CD14-positive monocyte (primary cell): Measurements from ENCODE around the gene STX18. TPM values are rescaled to one million over a fixed set of nuclear protein-coding genes. Genes with fewer than 3 reads are reported as not detected.
A peak's percentile ranks its signal among the peaks of the same experiment; 100 is the strongest.

Experiments
- DNase-seq, 3 donors: peaks; one replicate each; pipeline ENCODE4 v3.0.0-alpha.2; 2011 to 2022
- H2AFZ ChIP-seq: 2 replicates; pipeline ENCODE4 v1.6.0; 2012; ENCODE audit warnings: mild to moderate bottlenecking, low read depth, low read length, inconsistent platforms; ENCODE audit not compliant: insufficient read depth, poor library complexity, severe bottlenecking
- H3K27ac ChIP-seq, 2 donors: 1 replicate in 1 of 2; 2 replicates in 1 of 2; pipeline ENCODE4 v1.5.1; 2012 to 2013; ENCODE audit warnings: low read length in 2 of 2, control low read depth in 1 of 2, inconsistent platforms in 1 of 2, low read depth in 1 of 2, mild to moderate bottlenecking in 1 of 2
- H3K27me3 ChIP-seq, 2 donors: one replicate each; pipeline versions ENCODE4 v1.6.0 to v1.6.1; 2011 to 2013; ENCODE audit warnings: low read length in 2 of 2; ENCODE audit not compliant: control insufficient read depth in 2 of 2, insufficient read depth in 2 of 2
- H3K36me3 ChIP-seq, 2 donors: replicated peaks in 1 of 2; 1 replicate in 1 of 2; 2 replicates in 1 of 2; pipeline versions ENCODE4 v1.5.1 to v1.6.1; 2012 to 2013; ENCODE audit warnings: low read length in 2 of 2, control low read depth in 1 of 2, inconsistent platforms in 1 of 2, mild to moderate bottlenecking in 1 of 2; ENCODE audit not compliant: insufficient read depth in 2 of 2, control insufficient read depth in 1 of 2
- H3K4me1 ChIP-seq, 2 donors: 1 replicate in 1 of 2; 2 replicates in 1 of 2; pipeline versions ENCODE4 v1.5.1 to v1.6.1; 2012 to 2013; ENCODE audit warnings: low read length in 2 of 2, control low read depth in 1 of 2, inconsistent platforms in 1 of 2, mild to moderate bottlenecking in 1 of 2, moderate library complexity in 1 of 2; ENCODE audit not compliant: insufficient read depth in 2 of 2, control insufficient read depth in 1 of 2
- H3K4me2 ChIP-seq: replicated peaks from 2 replicates; pipeline ENCODE3; 2012; ENCODE audit warnings: low read length, moderate library complexity, mild to moderate bottlenecking; ENCODE audit not compliant: poor library complexity, severe bottlenecking; ENCODE audit errors: extremely low read depth
- H3K4me3 ChIP-seq, 3 experiments: fragments of 200-600 bp in 1 of 3; sonication (generic) in 1 of 3; replicated peaks in 1 of 3; 1 replicate in 2 of 3; 2 replicates in 1 of 3; pipeline ENCODE4 v1.5.1; 2011 to 2013; ENCODE audit warnings: low read length in 3 of 3, mild to moderate bottlenecking in 3 of 3, control low read depth in 2 of 3, low read depth in 2 of 3, inconsistent platforms in 1 of 3, moderate library complexity in 1 of 3
- H3K79me2 ChIP-seq: 2 replicates; pipeline ENCODE4 v1.6.0; 2012; ENCODE audit warnings: mild to moderate bottlenecking, control low read depth, inconsistent platforms, low read length, moderate library complexity; ENCODE audit not compliant: insufficient read depth
- H3K9ac ChIP-seq: 2 replicates; pipeline ENCODE4 v1.6.0; 2017; ENCODE audit warnings: low read length, mild to moderate bottlenecking; ENCODE audit not compliant: insufficient read depth, poor library complexity, severe bottlenecking
- H3K9me3 ChIP-seq, 2 donors: replicated peaks in 1 of 2; 1 replicate in 1 of 2; 2 replicates in 1 of 2; pipeline versions ENCODE4 v1.5.1 to v1.6.1; 2012 to 2013; ENCODE audit warnings: low read length in 2 of 2, control low read depth in 1 of 2; ENCODE audit not compliant: control insufficient read depth in 1 of 2, insufficient read depth in 1 of 2
- H4K20me1 ChIP-seq: 2 replicates; pipeline ENCODE4 v1.6.0; 2012; ENCODE audit warnings: mild to moderate bottlenecking, low read length, control low read depth, moderate library complexity; ENCODE audit not compliant: insufficient read depth
- H3K27ac Mint-ChIP-seq, 7 donors: one replicate each; pipeline ENCODE4 v1.8.0; 2020; ENCODE audit warnings: mild to moderate bottlenecking in 7 of 7, mixed read lengths in 7 of 7, moderate library complexity in 6 of 7, inconsistent platforms in 2 of 7
- H3K27me3 Mint-ChIP-seq, 3 donors: one replicate each; pipeline ENCODE4 v1.8.0; 2021 to 2022; ENCODE audit warnings: low read depth in 3 of 3, mild to moderate bottlenecking in 3 of 3, mixed read lengths in 3 of 3, moderate library complexity in 3 of 3, inconsistent platforms in 1 of 3
- H3K36me3 Mint-ChIP-seq, 2 donors: one replicate each; pipeline ENCODE4 v1.8.0; 2020; ENCODE audit warnings: mixed read lengths in 2 of 2, inconsistent platforms in 1 of 2, mild to moderate bottlenecking in 1 of 2
- H3K4me1 Mint-ChIP-seq: one replicate; pipeline ENCODE4 v1.8.0; 2020; ENCODE audit warnings: mild to moderate bottlenecking, mixed read lengths
- H3K4me3 Mint-ChIP-seq, 2 donors: one replicate each; pipeline ENCODE4 v1.8.0; 2020; ENCODE audit warnings: mild to moderate bottlenecking in 2 of 2, mixed read lengths in 2 of 2, moderate library complexity in 1 of 2
- H3K9me3 Mint-ChIP-seq, 7 donors: one replicate each; pipeline ENCODE4 v1.8.0; 2020 to 2022; ENCODE audit warnings: mixed read lengths in 7 of 7, mild to moderate bottlenecking in 6 of 7, moderate library complexity in 6 of 7, inconsistent platforms in 2 of 7
- WGBS: methylation state at CpG from one replicate; pipeline ENCODE4 v1.1.5; 2013; ENCODE audit warnings: missing lambda C conversion rate; ENCODE audit not compliant: insufficient coverage; 5-methylcytosine and 5-hydroxymethylcytosine counted together
- intact Hi-C, 2 donors: fragments of 100-400 bp; cut with micrococcal nuclease; formaldehyde crosslinking; loops; one replicate each; pipeline versions ENCODE4 v1.15.0 to v1.15.1; 2023
- polyA plus RNA-seq, 3 donors: library from polyadenylated mRNA; depleted of rRNA in 1 of 3; unstranded in 2 of 3; stranded (reverse) in 1 of 3; fragments of 300-500 nt in 2 of 3; fragments of >200 nt in 1 of 3; fragmentation: Illumina TruSeq in 2 of 3; gene quantifications; 1 replicate in 2 of 3; 2 replicates in 1 of 3; pipeline ENCODE4 v1.2.3, GENCODE V29; 2012 to 2021
- TF ChIP-seq, protein P1 (sequence below): fragments of 200-600 bp; IDR thresholded peaks from one replicate; pipeline ENCODE4 v1.8.0; 2022; ENCODE audit warnings: antibody characterized with exemption, mild to moderate bottlenecking

STX18 gene
- polyA plus RNA-seq, 3 donors, result 19.0 to 24.1 (median 19.6) TPM

DNA sequence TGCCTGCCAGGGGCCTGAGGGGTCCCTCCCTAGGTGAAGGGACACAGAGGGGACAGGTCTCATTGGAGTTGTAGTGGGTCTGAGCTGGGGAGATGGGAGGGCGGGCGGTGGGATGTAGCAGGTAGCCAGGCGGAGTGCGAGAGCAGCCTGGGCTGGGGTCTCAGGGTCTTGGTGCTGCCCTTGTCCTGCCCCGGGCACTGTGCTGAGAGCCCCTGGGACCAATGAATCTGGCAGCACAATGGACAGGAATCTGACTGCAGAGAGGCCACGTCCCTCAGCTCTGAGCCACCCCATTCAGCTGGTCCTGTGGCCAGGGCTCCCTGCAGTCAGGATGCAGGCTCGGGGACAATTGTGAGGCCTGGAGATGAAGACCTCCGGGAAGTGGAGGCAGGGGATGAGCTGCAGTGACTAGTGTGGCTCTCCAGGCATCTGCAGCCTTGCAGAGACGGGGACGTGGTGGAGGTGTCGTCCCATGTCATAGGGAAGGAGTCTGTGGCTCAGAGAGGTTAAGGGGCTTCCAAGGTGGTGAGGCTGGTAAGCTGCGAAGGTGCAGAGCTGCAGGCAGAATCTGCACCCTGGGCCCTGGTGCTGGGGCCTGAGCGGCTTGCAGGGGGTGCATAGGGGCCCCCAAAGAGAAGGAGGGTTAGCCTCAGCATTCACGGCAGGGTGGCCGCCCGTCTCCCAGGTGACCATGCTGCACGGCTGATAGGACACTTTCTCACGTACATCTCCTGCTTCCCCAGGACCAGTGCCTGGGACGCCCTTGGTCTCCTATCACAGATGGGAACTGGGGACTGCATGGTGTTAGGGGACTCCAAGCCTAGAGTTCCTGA is 134.3 kb downstream of the STX18 start:
- H3K9me3 ChIP-seq, result no peaks in the 10 kb centered on the region
- Mint-ChIP-seq H3K4me3 (no peak overlapping the region), H3K36me3 (no peaks in the 10 kb centered on the region), H3K27me3 (peaks cover 0 to 5% (median 3%) of the 10 kb centered on the region in 3 donors), H3K9me3 (no peaks in the 10 kb centered on the region), H3K27ac (no peak overlapping the region), H3K4me1 (no peaks in the 10 kb centered on the region)
- H3K36me3 ChIP-seq, result no peaks in the 10 kb centered on the region
- no peak overlapping the region for H3K27ac ChIP-seq
- 83% methylated on average over 17 of the region's 19 CpGs for WGBS
- no peak for DNase-seq
- intact Hi-C loops, result no loop called here
- TF ChIP-seq, protein P1, sequence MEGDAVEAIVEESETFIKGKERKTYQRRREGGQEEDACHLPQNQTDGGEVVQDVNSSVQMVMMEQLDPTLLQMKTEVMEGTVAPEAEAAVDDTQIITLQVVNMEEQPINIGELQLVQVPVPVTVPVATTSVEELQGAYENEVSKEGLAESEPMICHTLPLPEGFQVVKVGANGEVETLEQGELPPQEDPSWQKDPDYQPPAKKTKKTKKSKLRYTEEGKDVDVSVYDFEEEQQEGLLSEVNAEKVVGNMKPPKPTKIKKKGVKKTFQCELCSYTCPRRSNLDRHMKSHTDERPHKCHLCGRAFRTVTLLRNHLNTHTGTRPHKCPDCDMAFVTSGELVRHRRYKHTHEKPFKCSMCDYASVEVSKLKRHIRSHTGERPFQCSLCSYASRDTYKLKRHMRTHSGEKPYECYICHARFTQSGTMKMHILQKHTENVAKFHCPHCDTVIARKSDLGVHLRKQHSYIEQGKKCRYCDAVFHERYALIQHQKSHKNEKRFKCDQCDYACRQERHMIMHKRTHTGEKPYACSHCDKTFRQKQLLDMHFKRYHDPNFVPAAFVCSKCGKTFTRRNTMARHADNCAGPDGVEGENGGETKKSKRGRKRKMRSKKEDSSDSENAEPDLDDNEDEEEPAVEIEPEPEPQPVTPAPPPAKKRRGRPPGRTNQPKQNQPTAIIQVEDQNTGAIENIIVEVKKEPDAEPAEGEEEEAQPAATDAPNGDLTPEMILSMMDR, result no peak
- no peaks in the 10 kb centered on the region for H3K27me3 ChIP-seq
- peak overlapping the region; percentile 4 for H3K9ac ChIP-seq
- H2AFZ ChIP-seq, result no peak overlapping the region
- H4K20me1 ChIP-seq, result no peaks in the 10 kb centered on the region
- H3K4me3 ChIP-seq, result no peak overlapping the region
- H3K79me2 ChIP-seq, result no peaks in the 10 kb centered on the region
- no peak overlapping the region for H3K4me2 ChIP-seq
- H3K4me1 ChIP-seq, result no peaks in the 10 kb centered on the region

DNA sequence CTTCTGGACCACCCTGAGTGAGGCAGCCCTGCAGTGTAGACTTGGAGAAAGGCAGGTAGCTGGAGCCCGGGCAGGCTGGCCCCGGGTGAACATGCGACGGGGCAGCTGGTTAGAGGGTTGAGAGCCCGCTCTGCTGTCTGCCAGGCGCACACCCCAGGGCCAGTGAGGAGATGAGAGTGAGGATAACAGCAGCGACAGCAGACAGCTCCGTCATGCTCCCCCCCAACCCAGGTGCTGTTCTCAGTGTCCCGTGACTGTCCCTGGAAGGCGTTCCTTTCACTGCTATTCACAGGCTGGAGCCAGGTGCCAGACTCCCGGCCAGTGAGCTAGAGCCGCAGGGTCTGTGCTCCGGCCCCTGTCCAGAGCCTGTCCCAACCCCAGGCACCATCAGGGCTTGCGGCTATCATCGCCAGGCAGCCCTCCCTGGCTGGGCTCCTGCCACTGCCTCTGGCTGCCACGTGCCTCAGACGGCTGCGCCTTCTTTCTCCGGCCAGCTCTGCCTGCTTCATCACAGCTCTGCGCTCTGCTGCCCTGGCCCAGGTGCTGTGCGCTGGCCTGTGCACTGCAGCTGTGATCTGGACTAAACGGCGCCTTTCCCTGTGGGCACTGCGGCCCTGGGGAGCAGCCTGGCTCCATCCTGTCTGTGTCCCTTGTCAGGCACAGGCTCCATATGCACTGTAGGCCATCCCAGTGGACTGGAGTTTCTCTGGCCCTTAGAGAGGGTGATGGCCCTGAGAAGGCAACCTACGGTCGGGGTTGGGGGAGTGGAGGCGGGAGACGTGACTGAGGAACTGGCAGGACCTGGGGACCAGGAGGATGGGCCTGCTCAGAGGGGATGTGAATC is 135.2 kb downstream of the STX18 start:
- Histone ChIP-seq H2AFZ (no peak overlapping the region), H3K27ac (no peak overlapping the region), H3K36me3 (no peaks in the 10 kb centered on the region), H3K9me3 (no peaks in the 10 kb centered on the region), H3K9ac (no peak overlapping the region), H3K4me1 (no peaks in the 10 kb centered on the region), H3K4me3 (no peak overlapping the region), H3K27me3 (no peaks in the 10 kb centered on the region), H3K4me2 (no peak overlapping the region), H3K79me2 (no peaks in the 10 kb centered on the region), H4K20me1 (no peaks in the 10 kb centered on the region)
- Mint-ChIP-seq H3K36me3 (no peaks in the 10 kb centered on the region), H3K4me3 (no peak overlapping the region), H3K27me3 (peaks cover 0 to 5% (median 4%) of the 10 kb centered on the region in 3 donors), H3K27ac (peak overlapping the region in 1 of 7 donors; percentile 42), H3K9me3 (no peaks in the 10 kb centered on the region), H3K4me1 (no peaks in the 10 kb centered on the region)
- intact Hi-C loops, result no loop called here
- TF ChIP-seq, protein P1, result no peak
- WGBS, result 88% methylated on average over 25 of the region's 28 CpGs
- DNase-seq, result no peak
